ENCODE results near the gene NBR1.

DNA sequence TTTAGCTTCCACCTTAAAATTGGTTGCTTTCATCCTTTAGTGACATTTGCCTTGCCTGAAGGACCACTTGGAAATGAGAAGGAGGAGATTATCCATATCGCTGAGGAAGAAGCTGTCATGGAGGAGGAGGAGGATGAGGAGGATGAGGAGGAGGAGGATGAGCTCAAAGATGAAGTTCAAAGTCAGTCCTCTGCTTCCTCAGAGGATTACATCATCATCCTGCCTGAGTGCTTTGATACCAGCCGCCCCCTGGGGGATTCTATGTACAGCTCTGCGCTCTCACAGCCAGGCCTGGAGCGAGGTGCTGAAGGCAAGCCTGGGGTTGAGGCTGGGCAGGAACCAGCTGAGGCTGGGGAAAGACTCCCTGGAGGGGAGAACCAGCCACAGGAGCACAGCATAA, 29.1 kb downstream of the NBR1 start:
- TF ChIP-seq, protein P1, sequence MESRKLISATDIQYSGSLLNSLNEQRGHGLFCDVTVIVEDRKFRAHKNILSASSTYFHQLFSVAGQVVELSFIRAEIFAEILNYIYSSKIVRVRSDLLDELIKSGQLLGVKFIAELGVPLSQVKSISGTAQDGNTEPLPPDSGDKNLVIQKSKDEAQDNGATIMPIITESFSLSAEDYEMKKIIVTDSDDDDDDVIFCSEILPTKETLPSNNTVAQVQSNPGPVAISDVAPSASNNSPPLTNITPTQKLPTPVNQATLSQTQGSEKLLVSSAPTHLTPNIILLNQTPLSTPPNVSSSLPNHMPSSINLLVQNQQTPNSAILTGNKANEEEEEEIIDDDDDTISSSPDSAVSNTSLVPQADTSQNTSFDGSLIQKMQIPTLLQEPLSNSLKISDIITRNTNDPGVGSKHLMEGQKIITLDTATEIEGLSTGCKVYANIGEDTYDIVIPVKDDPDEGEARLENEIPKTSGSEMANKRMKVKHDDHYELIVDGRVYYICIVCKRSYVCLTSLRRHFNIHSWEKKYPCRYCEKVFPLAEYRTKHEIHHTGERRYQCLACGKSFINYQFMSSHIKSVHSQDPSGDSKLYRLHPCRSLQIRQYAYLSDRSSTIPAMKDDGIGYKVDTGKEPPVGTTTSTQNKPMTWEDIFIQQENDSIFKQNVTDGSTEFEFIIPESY (IDR thresholded peaks at IDR 0.05; ENCODE audit: extremely low read depth, insufficient replicate concordance, low read length): no peak
- TF ChIP-seq POLR2A (IDR thresholded peaks at IDR 0.05; ENCODE audit: borderline replicate concordance, extremely low read depth, insufficient read depth, insufficient read length): no peak
- TF ChIP-seq, protein P2, sequence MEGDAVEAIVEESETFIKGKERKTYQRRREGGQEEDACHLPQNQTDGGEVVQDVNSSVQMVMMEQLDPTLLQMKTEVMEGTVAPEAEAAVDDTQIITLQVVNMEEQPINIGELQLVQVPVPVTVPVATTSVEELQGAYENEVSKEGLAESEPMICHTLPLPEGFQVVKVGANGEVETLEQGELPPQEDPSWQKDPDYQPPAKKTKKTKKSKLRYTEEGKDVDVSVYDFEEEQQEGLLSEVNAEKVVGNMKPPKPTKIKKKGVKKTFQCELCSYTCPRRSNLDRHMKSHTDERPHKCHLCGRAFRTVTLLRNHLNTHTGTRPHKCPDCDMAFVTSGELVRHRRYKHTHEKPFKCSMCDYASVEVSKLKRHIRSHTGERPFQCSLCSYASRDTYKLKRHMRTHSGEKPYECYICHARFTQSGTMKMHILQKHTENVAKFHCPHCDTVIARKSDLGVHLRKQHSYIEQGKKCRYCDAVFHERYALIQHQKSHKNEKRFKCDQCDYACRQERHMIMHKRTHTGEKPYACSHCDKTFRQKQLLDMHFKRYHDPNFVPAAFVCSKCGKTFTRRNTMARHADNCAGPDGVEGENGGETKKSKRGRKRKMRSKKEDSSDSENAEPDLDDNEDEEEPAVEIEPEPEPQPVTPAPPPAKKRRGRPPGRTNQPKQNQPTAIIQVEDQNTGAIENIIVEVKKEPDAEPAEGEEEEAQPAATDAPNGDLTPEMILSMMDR (IDR thresholded peaks at IDR 0.05 in 2 of 3, conservative IDR thresholded peaks at IDR 0.05 in 1 of 3; ENCODE audit: borderline replicate concordance in 1 of 3, insufficient read depth in 1 of 3, low read depth in 2 of 3, low read length in 2 of 3): no peak
- TF ChIP-seq, protein P3, sequence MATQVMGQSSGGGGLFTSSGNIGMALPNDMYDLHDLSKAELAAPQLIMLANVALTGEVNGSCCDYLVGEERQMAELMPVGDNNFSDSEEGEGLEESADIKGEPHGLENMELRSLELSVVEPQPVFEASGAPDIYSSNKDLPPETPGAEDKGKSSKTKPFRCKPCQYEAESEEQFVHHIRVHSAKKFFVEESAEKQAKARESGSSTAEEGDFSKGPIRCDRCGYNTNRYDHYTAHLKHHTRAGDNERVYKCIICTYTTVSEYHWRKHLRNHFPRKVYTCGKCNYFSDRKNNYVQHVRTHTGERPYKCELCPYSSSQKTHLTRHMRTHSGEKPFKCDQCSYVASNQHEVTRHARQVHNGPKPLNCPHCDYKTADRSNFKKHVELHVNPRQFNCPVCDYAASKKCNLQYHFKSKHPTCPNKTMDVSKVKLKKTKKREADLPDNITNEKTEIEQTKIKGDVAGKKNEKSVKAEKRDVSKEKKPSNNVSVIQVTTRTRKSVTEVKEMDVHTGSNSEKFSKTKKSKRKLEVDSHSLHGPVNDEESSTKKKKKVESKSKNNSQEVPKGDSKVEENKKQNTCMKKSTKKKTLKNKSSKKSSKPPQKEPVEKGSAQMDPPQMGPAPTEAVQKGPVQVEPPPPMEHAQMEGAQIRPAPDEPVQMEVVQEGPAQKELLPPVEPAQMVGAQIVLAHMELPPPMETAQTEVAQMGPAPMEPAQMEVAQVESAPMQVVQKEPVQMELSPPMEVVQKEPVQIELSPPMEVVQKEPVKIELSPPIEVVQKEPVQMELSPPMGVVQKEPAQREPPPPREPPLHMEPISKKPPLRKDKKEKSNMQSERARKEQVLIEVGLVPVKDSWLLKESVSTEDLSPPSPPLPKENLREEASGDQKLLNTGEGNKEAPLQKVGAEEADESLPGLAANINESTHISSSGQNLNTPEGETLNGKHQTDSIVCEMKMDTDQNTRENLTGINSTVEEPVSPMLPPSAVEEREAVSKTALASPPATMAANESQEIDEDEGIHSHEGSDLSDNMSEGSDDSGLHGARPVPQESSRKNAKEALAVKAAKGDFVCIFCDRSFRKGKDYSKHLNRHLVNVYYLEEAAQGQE (IDR thresholded peaks at IDR 0.05; ENCODE audit: low read depth): no peak
- TF ChIP-seq JUND (IDR thresholded peaks at IDR 0.05): no peak
- no peak for TF ChIP-seq EZH2 (IDR thresholded peaks at IDR 0.05)
- no peak for TF ChIP-seq SP1 (IDR thresholded peaks at IDR 0.05; ENCODE audit: low read depth)
- TF ChIP-seq SRF (IDR thresholded peaks at IDR 0.05; ENCODE audit: low read depth): no peak
- TF ChIP-seq CEBPB (IDR thresholded peaks at IDR 0.05; ENCODE audit: low read depth): no peak
- TF ChIP-seq, protein P4, sequence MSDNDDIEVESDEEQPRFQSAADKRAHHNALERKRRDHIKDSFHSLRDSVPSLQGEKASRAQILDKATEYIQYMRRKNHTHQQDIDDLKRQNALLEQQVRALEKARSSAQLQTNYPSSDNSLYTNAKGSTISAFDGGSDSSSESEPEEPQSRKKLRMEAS (IDR thresholded peaks at IDR 0.05): no peak
- no peak for TF ChIP-seq EZH2phosphoT487 (IDR thresholded peaks at IDR 0.05; ENCODE audit: borderline replicate concordance)
- no peak for TF ChIP-seq POLR2AphosphoS5 (IDR thresholded peaks at IDR 0.05; ENCODE audit: low read depth, low read length)
- no peak for TF ChIP-seq ZNF274 (IDR thresholded peaks at IDR 0.05; ENCODE audit: low read depth, low read length)
